Myometrial cell (primary cell): ENCODE measurements around the gene GRK7. TPM values are rescaled to one million over a fixed set of nuclear protein-coding genes. Genes with fewer than 3 reads are reported as not detected.

Source experiments
- total RNA-seq: library from RNA; depleted of rRNA; stranded (reverse); fragments of >200 nt; gene quantifications from 2 replicates; pipeline ENCODE4 v1.2.3, GENCODE V29; 2015

The GRK7 gene
- total RNA-seq, result under 0.01 TPM in 1 of 2 replicates, not detected in the other

DNA sequence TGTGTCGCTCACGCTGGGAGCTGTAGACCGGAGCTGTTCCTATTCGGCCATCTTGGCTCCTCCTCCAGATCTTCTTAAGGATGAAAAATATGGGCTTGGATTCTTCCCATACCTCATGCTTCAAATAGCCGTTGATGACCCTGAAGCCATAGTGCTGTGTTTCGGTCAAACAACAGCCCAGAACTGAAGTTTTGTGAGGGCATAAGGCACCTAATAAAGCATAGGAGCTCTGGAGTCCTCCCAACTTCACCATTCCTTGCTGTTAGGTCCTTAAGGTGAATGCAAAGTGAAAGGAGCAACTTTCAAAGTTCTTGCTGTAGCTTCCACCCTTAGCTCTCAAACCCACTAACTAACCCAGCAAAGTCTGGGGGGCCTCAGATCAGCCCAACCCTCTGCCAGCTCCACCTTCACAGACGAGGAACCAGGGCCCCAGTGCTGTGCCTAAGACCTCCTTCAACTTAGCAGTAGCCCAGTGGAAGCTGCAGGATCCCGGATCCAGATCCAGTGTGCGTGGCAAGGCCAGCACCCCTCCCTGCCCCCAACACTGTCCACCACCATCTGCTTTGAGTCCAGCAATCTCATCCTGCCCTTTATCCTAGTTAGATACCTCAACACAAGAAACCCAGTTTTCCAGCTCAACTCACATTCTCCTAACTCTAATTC, at the start of gene GRK7:
Gene GRK7 (plus strand): TSS at position 321 of the 663 bp plus-strand sequence. CDS start 14,877 bp downstream, outside the sequence.

DNA sequence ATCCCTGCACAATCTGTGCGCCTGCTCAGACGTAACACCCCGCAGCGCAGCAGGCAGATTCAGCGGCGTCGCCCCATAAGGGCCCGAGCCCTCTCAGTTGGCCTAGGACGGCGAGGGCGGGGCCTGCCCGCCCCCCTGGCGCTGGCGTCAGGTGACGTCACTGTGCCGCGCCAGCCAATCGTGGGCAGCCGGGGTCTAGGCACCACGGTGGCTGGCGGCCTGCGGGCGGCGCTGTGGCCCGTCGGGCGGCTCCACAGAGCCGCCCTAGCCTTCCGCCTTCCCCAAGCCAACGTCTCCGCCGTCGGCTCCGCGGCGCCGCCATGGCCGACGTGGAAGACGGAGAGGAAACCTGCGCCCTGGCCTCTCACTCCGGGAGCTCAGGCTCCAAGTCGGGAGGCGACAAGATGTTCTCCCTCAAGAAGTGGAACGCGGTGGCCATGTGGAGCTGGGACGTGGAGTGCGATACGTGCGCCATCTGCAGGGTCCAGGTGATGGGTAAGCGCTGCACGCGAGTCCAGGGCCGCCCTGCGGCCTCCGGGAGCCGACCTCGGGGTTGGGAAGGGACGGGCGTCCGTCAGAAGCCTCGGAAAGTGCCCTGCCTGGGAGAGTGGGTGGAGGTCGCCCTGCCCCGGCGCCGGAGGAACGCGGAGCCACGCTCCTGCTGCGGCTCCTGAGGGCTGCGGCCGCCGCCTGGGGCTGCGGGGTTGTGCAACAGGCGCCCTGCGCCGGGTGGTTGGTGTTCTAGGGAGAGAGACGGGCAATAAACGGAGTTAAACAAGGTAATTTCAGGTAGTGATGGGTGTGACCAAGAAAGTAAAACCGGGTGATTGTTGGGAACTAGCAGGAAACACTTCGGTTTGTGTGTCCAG, 25.0 kb upstream of the GRK7 start, which contains the start of gene RNF7:
Gene RNF7 (plus strand): TSS at position 277 of the 869 bp plus-strand sequence. CDS start 44 bp downstream, at position 321.

Other genes with a start within 250 kb of the GRK7 start
- 109 and 140 TPM in 2 replicates for gene RNF7, start 25.1 kb upstream of the GRK7 start, total RNA-seq
- gene ATP1B3, start 113.2 kb downstream of the GRK7 start, total RNA-seq, result 55.1 and 62.8 TPM in 2 replicates